Measurements from ENCODE around the gene MYO5C. TPM values are rescaled to one million over a fixed set of nuclear protein-coding genes. Genes with fewer than 3 reads are reported as not detected.

MYO5C gene
- total RNA-seq, 1 donor = not detected

DNA sequence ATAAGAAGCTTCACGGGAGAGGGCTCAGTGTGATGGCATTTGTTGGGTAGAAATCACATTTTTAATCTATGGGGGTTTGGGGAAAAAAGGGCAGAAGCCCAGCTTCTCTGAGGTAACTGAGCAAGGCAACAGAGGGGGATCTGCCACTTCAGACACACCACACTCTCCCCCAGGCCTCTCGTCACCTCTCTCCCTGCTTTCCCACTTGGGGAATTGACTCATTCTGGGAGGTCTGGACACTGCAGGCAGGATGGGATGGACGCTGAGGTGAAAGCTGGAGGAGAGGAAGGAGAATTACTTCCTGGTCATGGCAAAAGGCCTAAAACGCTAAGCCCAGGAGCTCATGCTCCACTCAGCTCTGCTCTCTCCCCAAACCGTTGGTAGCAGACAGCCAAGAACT, 33.2 kb downstream of the MYO5C start:
- no peak for DNase-seq (ENCODE audit: low read depth)
- TF ChIP-seq, protein P1, sequence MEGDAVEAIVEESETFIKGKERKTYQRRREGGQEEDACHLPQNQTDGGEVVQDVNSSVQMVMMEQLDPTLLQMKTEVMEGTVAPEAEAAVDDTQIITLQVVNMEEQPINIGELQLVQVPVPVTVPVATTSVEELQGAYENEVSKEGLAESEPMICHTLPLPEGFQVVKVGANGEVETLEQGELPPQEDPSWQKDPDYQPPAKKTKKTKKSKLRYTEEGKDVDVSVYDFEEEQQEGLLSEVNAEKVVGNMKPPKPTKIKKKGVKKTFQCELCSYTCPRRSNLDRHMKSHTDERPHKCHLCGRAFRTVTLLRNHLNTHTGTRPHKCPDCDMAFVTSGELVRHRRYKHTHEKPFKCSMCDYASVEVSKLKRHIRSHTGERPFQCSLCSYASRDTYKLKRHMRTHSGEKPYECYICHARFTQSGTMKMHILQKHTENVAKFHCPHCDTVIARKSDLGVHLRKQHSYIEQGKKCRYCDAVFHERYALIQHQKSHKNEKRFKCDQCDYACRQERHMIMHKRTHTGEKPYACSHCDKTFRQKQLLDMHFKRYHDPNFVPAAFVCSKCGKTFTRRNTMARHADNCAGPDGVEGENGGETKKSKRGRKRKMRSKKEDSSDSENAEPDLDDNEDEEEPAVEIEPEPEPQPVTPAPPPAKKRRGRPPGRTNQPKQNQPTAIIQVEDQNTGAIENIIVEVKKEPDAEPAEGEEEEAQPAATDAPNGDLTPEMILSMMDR (IDR thresholded peaks at IDR 0.05; ENCODE audit: insufficient read depth, low read depth, low read length) = no peak
- no peak overlapping the region for H3K4me3 ChIP-seq (ENCODE audit: low read depth, low read length)

DNA sequence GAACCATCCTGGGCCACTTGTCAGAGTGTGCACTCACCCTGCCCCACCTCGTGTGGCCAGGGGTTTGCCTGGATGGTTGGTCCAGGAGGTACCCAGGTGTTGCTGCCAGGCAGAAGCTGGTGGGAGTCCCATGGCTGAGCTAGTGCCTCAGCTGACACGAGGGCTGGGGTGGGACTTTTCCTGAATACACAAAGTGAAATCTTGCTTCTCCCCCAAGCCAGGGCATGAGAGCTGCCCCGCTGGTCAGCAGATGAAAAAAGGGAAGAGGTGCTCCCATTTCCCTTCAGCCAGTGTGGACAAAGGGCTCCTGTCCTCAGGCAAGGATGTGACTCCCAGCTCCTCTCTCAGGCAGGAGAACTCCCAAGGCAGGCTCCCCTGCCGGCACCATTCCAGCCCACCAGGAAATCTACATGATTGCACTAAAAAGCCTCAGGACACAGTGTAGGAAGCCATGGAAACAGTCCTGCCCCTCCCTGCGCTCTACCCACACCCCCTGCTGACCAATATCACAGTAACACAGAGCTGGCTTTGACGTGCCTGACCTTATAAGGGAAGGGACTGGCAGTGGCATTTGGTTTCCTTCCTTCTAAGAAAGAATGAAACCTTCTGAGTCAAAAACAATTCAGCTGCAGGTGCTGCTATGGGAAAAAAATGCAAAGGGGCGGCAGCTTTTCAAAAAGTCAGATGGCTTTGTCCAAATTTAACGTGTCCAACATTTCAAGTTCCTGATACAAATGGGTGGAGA, 33.9 kb downstream of the MYO5C start:
- DNase-seq (ENCODE audit: low read depth) = peak; percentile 60
- TF ChIP-seq, protein P1 (IDR thresholded peaks at IDR 0.05; ENCODE audit: insufficient read depth, low read depth, low read length) = peak; percentile 23
- H3K4me3 ChIP-seq (ENCODE audit: low read depth, low read length) = no peak overlapping the region

DNA sequence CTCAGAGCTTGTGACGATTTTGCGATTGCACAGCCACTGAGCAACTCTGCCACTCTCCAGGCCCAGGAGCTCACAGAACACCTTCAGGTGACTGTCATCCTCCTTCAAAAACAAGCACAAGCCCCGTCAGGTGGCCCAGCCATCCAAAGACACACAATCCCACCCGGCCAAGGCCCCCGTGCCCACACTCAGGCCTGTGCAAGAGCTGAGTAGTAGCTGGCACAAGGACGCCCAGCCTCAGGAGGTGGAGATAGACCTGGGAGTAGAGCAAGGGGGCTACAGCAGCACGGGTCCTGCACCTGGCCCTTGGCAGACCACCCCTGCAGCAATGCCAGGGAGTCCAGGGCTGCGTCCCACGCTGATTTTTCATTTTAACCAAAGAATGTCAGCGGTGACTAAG, 34.6 kb downstream of the MYO5C start:
- no peak for DNase-seq (ENCODE audit: low read depth)
- H3K4me3 ChIP-seq (ENCODE audit: low read depth, low read length) = no peak overlapping the region
- TF ChIP-seq, protein P1 (IDR thresholded peaks at IDR 0.05; ENCODE audit: insufficient read depth, low read depth, low read length) = no peak

DNA sequence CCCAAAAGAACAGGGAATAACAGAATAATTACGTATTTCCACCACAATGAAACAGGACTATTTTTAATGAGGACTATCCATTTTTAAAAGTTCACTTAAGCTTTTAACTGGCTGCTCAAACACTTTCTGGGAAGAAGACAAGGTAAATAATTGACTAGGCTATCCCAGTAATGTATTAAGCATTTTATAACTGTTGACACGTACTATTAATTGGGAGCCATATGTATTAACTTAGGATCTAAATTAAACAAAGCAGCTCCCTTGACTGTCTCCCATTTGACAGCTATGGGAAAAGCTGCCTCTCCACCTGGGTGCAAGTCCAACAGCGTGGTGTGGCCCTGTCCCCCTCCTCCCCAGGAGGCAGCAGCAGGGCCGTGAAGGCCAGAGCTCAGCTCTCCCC, 36.1 kb downstream of the MYO5C start:
- no peak for DNase-seq (ENCODE audit: low read depth)
- TF ChIP-seq, protein P1 (IDR thresholded peaks at IDR 0.05; ENCODE audit: insufficient read depth, low read depth, low read length) = no peak
- H3K4me3 ChIP-seq (ENCODE audit: low read depth, low read length) = no peak overlapping the region

DNA sequence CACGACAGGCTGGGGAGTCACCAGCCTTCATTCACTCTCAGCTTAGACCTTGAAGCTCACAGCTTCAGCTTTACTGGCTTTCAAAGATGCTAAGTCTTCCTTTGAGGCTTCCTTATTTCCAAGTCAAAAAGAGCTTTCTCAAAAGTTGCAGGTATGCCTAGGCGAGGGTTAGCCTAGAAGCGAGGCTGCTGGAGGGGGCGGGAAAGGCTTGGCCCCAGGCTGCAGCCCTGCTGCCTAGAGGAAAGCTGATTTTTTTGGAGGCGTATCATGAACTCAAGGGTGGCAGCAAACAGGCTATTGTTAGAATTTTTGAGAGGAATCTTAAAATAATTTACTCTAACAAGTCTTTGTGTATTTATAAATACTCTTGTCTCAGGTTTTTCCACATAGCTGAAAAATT, 37.1 kb downstream of the MYO5C start:
- no peak for DNase-seq (ENCODE audit: low read depth)
- no peak overlapping the region for H3K4me3 ChIP-seq (ENCODE audit: low read depth, low read length)
- TF ChIP-seq, protein P1 (IDR thresholded peaks at IDR 0.05; ENCODE audit: insufficient read depth, low read depth, low read length) = no peak

DNA sequence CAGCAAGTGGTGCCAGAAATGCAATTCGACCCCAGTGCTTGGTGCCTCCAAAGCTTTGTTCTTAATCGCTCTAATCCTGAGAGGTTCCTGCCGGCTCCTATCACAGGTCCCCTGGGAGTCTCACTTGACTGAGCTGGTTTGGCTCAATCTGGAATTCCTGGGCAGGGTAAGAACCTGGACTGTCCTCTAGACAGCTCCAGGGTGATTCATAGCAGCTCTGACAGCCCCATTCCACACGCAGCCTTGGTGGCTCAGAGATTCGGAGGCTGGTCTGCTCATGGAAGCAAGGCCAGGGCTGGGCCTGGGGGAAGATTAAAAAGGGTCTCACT, 37.9 kb downstream of the MYO5C start:
- no peak overlapping the region for H3K4me3 ChIP-seq (ENCODE audit: low read depth, low read length)
- no peak for DNase-seq (ENCODE audit: low read depth)
- TF ChIP-seq, protein P1 (IDR thresholded peaks at IDR 0.05; ENCODE audit: insufficient read depth, low read depth, low read length) = no peak
